HG03354 (cell line): ENCODE measurements around the gene PRDM2.
"Not testable (repeated sequence)": the region's sequence is repeated elsewhere in the genome, so short reads cannot be mapped to it uniquely, and the experiment has no call there.

Experiments used
- ATAC-seq: cut with Tn5 transposase; IDR thresholded peaks from one replicate; pipeline ENCODE4 v1.9.1; 2021; ENCODE audit warnings: mild to moderate bottlenecking; ENCODE audit not compliant: unreplicated experiment, poor library complexity, severe bottlenecking

Gene PRDM2

GRCh38 chr1:13699510-13699909 lies 478 bp upstream of the PRDM2 start:
- no peak for ATAC-seq

DNA sequence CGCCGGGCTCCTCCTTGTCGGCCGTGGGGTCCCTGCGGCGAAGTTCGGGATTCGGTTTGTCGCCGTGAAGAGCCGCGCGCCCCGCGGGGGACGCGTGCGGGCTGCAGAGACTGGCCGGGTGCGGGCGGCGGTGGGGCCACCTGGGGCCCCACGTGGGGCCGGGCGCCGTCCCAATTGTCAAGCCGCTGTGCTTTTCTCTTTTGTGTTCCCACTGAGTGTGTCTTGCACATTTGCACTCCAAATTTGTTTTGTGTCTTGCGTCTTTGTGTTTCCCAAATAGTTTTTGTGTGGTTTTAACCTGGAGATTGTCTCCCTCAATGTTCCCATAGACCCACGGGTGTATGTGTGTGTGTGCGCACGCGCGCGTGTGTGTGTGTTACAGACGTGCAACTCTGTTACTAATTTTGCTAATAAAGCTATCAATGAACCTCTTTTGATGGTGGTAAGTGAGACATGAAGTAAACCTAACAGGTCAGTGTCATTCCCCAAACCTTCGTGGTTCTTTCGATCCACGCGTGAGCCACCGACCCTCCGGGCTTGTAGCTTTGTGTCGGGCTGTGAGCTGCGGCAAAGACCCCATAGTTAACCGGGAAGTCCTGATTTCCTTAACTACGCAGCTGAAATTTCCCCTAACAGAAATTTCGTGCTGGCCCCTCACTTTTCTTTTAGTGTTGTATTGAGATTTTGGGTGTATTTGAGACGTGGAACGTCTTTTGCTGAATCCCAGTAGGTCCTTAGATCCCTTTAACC lies 708 bp downstream of the PRDM2 start:
- ATAC-seq, result peak; percentile 45

DNA sequence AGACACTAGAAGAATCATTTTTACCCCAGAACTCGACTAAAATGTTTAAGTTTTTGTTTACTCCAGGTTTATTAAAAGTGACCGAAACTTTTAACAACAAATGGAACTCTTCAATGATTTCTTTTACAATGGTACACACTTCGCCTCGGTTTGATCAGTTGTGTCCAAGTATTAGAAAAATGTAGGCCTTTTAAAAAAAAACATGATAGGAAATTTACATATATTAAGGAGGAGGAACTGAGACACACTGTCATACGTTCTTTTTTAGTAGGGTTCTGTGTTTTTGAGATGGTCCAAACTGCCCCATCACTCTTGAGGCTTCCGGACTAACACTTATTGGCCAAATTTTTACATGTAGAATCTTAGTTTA lies 1.3 kb downstream of the PRDM2 start:
- peak; percentile 30 for ATAC-seq

DNA sequence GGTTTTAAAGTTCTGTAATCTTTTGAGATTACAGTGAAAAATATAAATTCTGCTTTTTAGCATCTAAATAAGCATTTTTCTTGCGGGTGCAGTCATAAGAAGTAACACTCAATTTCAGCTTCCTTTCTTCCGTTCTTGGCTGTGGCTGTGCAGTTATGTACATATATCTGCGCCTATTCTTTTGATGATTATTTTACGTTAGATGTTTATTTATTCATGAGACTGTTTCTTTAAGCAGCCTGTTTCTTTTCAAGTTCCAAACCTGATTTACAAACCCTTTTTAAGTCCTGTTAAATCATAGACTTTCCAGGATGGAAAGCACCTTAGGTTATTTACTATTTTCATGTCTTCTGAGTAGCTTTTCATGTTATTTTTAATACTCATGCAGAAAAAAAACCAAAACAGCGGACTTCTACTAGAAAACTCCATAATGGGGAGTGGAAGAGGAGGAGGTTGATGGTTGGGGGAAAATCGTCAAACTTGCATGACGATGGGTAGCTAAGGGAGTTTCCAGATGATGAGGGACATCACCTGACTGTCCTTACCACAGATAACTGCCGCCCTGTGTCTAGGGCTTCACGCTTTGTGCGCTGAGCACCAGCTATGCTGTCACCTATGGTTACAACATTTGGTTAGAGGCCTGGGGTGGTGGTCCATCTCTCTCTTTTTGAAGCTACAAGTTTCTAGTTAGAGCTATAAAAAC lies 2.6 kb downstream of the PRDM2 start:
- ATAC-seq, result peak; percentile 85

DNA sequence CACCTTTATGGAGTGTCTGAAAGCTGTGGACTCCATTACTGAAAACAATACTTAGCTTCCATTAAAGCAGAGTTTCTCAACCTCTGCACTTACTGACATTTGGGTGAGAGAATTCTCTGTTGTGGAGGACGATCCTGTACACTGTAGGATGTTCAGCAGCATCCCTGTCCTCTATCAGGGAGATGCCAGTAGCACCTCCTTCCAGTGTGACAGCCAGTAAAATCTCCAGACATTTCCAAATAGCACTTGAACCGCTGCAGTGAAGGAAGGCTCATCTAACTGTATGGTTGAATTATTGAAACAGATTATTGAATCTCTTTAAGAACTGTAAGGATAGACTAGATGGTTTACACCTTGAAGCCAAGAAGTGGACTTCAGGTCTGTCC lies 3.1 kb downstream of the PRDM2 start:
- ATAC-seq, result no peak

DNA sequence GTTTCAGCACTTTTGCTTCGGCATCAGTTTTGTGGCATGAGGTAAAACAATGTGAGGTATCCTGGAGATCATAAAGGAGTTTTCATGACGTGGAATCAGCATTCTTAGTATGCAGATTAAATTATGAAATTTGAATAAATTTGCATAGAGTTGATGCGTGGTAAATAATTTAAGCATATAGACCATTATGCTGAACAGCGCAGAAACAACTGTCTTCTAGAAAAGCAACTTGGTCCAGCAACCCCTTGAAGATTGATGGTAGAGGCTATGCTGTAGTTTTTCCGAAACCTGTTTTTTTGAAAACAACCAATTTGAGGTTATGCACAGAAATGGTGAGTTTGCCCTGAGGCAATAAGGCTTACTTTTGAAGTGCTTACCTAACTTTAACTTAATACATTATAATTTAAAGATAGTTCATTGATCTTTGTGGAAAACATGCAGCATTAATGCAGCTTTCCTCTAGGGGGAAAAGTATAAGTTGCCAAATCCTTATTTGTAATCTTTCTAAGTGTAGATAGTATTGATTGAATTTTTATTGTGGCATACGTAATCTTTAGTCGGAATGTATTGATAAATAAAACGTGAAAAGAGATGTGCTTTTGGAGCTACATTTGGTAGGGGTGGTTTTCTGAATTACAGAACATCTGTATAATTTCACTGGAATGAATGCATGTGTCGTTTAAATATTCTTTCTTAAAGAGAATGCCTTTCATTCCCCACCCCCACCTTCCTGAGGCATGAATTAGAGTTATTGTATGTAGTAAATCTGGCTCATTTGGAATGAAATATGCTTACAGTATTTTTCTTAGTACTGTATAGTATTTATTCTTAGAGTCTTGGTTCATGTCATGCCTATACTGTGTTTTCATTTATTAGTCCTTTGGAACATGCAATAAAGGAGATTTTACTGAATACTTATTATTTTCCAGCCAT lies 3.8 kb downstream of the PRDM2 start:
- ATAC-seq, result no peak

GRCh38 chr1:13706046-13706445 lies 6.1 kb downstream of the PRDM2 start:
- no peak for ATAC-seq

GRCh38 chr1:13707164-13707563 lies 7.2 kb downstream of the PRDM2 start:
- ATAC-seq, result no peak

GRCh38 chr1:13708380-13708982 lies 8.5 kb downstream of the PRDM2 start:
- no peak for ATAC-seq

DNA sequence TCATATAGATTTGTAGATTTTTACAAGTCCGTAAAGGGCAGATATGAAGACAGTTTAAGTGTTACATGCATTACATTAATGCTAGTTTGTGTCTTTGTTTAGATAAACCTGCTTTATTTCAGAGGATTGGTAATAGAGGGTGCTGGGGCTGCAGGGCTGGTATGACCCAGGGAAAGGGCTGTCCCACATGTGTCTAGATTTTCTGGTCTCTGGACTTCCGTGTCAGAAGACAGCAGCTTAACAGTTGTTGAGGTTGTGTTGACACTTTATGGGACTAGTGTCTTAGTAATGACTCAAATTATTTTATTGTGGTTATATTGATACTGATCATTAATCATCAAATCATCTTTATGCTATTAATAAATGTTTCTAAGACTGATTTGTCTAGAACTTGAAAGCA lies 10.1 kb downstream of the PRDM2 start:
- ATAC-seq, result no peak

- ATAC-seq, result no peak
Observed at GRCh38 chr1:13714851-13715250, 14.9 kb downstream of the PRDM2 start.

GRCh38 chr1:13715616-13716287 lies 15.8 kb downstream of the PRDM2 start:
- not testable (repeated sequence) for ATAC-seq

GRCh38 chr1:13722808-13723360 lies 22.9 kb downstream of the PRDM2 start:
- ATAC-seq, result no peak

- no peak for ATAC-seq
Observed at GRCh38 chr1:13723810-13724209, 23.8 kb downstream of the PRDM2 start.

DNA sequence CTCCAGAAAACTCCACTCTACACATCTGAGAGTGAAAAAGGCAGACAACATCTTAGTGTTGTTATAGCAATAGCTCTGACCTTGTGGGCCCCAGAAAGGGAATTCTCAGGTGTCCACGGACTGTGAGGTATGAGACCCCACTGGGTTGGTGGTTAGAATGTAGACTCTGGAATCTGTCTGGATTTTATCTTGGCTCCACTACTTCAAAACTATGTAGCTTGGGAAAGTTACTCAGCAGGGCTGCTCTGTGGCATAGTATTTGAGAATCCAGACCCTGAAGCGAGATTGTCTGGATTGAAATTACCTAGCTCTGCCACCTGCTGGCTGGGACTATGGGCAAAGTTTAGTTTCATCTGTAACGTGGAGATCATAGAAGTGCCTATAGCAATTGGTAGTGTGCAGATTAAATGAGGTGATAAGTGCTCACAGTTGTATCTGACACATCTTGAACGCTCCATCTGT lies 25.8 kb downstream of the PRDM2 start:
- ATAC-seq, result peak; percentile 35

GRCh38 chr1:13728091-13728715 lies 28.2 kb downstream of the PRDM2 start:
- no peak for ATAC-seq

- ATAC-seq, result no peak
Observed at GRCh38 chr1:13730291-13730690, 30.3 kb downstream of the PRDM2 start.

DNA sequence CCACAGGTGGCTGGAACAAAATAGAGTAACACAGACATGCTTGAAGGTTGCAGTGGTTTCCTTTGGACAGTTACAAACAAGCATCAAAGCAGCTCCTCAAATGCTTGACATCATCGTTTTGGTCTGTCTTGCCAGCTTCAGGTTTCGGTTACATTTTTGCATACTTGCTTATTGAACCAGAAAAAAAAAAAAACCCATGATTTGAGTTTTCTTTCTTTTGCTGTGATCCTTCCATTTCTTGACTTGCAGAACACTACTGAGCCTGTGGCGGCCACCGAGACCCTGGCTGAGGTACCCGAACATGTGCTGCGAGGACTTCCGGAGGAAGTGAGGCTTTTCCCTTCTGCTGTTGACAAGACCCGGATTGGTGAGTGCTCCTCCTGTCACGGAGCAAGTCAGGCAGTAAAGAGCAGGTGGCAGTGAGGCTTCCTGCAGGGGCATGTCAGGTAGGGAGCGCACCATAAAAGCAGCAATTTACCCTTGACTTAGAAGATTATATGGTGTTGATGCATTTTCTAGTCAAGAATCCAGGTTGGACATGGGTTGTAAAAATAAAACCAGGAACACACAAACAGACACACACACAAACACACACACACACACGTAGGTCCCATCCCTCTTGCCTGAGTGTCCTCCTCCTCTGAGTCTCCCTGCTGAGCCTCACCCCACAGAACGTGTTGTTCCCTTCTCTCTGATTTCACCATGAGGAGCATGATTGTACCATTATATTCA lies 30.9 kb downstream of the PRDM2 start:
- peak; percentile 94 for ATAC-seq
